ENCODE results near the gene ITGB4. TPM values are rescaled to one million over a fixed set of nuclear protein-coding genes. Genes with fewer than 3 reads are reported as not detected.
A peak's percentile ranks its signal among the peaks of the same experiment; 100 is the strongest.

The ITGB4 gene
- total RNA-seq, 1 experiment from 2014 or later = 568 TPM

DNA sequence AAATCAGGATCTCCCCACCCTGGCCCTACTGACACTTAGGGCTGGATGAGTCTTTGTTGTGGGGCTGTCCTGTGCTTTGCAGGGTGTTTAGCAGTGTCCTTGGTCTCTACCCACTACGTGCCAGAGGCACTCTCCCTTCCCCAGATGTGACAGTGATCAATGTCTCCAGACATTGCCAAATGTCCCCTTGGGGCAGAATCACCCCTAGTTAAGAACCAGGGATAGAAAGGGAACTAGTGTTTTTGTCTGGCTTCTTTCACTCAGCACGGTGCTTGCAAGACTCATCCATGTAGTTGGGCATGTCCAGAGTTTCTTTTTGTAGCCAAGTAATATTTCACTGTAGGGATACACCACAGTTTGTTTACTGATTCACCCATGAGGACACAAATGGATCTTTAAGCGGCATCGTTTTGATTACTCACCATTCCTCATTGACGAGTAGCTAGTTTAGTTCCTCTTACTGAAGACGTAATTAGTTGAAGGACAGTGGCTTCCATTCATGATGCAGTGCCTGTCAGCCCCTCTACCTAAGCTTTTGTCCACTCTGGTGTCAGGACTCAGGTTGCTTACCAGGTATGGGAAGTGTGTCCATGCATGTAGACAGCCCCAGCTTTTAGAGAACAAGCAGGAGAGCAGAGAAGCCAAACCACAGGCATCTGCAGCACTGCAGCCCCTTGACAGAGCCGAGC is 26.0 kb upstream of the ITGB4 start (continued):
- TF ChIP-seq, protein P1, sequence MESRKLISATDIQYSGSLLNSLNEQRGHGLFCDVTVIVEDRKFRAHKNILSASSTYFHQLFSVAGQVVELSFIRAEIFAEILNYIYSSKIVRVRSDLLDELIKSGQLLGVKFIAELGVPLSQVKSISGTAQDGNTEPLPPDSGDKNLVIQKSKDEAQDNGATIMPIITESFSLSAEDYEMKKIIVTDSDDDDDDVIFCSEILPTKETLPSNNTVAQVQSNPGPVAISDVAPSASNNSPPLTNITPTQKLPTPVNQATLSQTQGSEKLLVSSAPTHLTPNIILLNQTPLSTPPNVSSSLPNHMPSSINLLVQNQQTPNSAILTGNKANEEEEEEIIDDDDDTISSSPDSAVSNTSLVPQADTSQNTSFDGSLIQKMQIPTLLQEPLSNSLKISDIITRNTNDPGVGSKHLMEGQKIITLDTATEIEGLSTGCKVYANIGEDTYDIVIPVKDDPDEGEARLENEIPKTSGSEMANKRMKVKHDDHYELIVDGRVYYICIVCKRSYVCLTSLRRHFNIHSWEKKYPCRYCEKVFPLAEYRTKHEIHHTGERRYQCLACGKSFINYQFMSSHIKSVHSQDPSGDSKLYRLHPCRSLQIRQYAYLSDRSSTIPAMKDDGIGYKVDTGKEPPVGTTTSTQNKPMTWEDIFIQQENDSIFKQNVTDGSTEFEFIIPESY (IDR thresholded peaks at IDR 0.05; ENCODE audit: extremely low read depth, insufficient replicate concordance, low read length) = no peak
- TF ChIP-seq SRF (IDR thresholded peaks at IDR 0.05; ENCODE audit: low read depth) (no peak), ZFX (IDR thresholded peaks at IDR 0.05) (no peak), EZH2phosphoT487 (IDR thresholded peaks at IDR 0.05; ENCODE audit: borderline replicate concordance) (no peak), SP1 (IDR thresholded peaks at IDR 0.05; ENCODE audit: low read depth) (peak; percentile 82), FOSL1 (IDR thresholded peaks at IDR 0.05; ENCODE audit: low read depth) (peak; percentile 85), CEBPB (IDR thresholded peaks at IDR 0.05; ENCODE audit: low read depth) (no peak; the same call in 1 of the 2 replicates), SIN3A (IDR thresholded peaks at IDR 0.05; ENCODE audit: low read depth) (peak; percentile 69; the same call in 1 of the 2 replicates), POLR2A (IDR thresholded peaks at IDR 0.05; ENCODE audit: borderline replicate concordance, extremely low read depth, insufficient read depth, insufficient read length) (no peak), RAD21 (IDR thresholded peaks at IDR 0.05; ENCODE audit: low read depth) (peak; percentile 16; the same call in 1 of the 2 replicates), YY1 (IDR thresholded peaks at IDR 0.05; ENCODE audit: extremely low read depth, insufficient replicate concordance, low read depth, low read length) (no peak), CBX3 (IDR thresholded peaks at IDR 0.05; ENCODE audit: low read depth) (peak; percentile 94), ZNF274 (IDR thresholded peaks at IDR 0.05; ENCODE audit: low read depth, low read length) (no peak)
- TF ChIP-seq, protein P2, sequence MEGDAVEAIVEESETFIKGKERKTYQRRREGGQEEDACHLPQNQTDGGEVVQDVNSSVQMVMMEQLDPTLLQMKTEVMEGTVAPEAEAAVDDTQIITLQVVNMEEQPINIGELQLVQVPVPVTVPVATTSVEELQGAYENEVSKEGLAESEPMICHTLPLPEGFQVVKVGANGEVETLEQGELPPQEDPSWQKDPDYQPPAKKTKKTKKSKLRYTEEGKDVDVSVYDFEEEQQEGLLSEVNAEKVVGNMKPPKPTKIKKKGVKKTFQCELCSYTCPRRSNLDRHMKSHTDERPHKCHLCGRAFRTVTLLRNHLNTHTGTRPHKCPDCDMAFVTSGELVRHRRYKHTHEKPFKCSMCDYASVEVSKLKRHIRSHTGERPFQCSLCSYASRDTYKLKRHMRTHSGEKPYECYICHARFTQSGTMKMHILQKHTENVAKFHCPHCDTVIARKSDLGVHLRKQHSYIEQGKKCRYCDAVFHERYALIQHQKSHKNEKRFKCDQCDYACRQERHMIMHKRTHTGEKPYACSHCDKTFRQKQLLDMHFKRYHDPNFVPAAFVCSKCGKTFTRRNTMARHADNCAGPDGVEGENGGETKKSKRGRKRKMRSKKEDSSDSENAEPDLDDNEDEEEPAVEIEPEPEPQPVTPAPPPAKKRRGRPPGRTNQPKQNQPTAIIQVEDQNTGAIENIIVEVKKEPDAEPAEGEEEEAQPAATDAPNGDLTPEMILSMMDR (IDR thresholded peaks at IDR 0.05 in 2 of 3, conservative IDR thresholded peaks at IDR 0.05 in 1 of 3; ENCODE audit: borderline replicate concordance in 1 of 3, insufficient read depth in 1 of 3, low read depth in 2 of 3, low read length in 2 of 3) = no peak
